ENCODE results near the gene GINM1.
A peak's percentile ranks its signal among the peaks of the same experiment; 100 is the strongest.

Gene GINM1

GRCh38 chr6:149565527-149566409, at the start of gene GINM1:
Gene GINM1 (plus strand): TSS chr6:149566375. CDS start chr6:149566415, 40 bp downstream.
- peak; percentile 92 to 95 (median 93) for DNase-seq (ENCODE audit: low read depth in 2 of 3, low spot score in 1 of 3)

- DNase-seq (ENCODE audit: low read depth in 2 of 3, low spot score in 1 of 3), result no peak
Measured at GRCh38 chr6:149529650-149530049, 36.5 kb upstream of the GINM1 start.

DNA sequence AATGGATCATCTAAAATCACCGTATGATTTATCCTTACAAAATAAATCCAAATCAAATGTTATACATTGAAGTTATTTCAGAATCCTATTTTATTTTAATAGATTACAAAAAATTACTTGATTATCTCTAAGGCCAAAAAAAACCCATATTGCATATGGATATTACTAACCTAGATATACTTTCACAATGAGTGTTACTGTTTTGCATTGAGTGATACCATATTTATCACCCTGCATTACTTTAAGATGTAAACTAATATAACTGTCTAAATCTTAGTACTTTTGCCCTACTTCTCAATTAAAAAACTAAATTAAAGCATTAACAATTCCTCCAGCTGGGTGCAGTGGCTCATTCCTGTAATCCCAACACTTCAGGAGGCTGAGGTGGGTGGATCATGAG, 31.4 kb upstream of the GINM1 start:
- DNase-seq (ENCODE audit: low read depth in 2 of 3, low spot score in 1 of 3), result no peak

GRCh38 chr6:149541139-149541538, 25.0 kb upstream of the GINM1 start:
- no peak for DNase-seq (ENCODE audit: low read depth in 2 of 3, low spot score in 1 of 3)

DNA sequence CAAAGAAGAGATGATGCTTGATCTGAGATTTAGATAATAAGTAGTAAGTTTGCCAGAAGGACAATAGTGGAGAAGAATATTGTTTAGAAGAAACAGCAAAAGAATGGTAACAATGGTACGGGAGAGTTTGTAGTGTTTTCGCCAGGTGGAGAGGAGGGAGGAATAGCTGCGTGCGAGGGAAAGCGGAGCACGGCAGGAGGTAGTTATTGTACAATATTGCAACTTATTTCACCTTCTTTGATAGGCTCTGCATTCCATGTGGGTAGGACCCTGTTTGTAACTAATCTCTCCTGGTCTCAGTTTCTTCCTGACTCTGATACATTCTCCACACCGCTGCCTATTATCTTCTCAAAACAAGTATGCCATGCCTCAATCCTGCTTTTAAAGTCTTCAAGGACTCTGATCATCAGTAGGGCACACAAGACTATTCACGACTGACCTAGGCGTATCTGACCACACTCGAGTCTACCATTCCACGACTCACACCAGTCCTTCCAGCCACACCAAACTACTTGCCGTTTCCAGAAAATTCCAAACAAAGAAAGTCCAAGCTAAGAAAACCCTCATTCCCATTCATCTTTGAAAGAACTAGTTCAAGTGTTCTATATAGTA, 21.4 kb upstream of the GINM1 start:
- DNase-seq (ENCODE audit: low read depth in 2 of 3, low spot score in 1 of 3), result no peak

DNA sequence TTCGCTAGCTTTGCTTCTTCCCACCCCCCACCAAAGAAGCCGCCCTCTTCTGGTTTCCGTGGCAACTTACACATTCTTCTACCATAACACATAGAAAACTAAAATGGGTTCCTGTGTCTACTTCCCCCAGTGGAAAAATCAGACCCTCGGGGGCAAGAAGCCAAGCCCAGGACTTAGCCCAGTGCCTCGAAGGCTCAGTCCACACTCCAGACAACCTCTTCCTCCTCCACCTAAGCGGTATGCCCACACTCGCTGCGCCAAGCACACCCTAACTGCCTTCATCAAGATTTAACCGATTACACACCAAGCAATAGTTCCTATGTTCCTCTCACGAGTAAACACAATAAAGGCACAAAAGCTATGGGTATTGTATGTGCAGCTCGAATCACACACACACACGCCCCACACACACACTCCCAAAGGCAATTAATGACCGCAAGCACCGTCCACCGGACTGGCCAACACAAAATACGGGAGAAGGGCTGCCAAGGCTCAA, 20.9 kb upstream of the GINM1 start:
- DNase-seq (ENCODE audit: low read depth in 2 of 3, low spot score in 1 of 3), result peak; percentile 21 to 45 (median 28)

DNA sequence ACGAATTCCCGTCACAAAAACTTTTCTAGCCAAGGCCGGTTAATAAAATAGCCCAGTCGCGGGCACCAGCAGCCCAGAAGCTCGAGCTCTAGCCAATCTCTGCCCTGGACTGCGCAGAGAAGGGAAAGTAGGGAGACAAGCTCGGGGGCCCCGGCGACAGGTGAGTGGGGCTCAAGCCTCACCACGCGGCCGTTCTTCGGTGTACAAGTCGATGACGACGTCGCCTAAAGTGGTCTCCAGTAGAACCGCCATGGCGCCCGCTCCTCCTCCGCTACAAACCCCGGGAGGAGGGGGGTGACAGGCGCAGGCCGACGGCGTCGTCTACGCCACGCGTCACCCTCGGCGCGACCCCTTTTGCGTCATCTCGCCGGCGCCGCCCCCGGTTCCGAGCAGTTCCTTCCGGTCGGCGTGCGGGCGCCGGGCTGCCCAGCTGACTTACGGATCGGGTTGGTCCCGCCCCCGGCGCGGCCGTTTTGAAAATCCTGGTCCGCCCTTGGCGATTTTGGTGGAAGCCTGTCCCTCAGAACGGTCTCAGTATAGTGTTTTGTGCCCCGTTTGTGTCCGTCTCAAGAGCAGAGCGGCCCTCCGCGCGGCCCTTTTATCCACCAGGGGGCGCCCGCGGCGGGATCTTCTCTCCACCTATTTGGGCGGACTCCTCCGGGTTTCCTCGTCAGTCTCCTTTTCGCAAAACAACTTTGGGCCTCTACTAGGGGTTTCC, 20.3 kb upstream of the GINM1 start, which contains the start of gene PPIL4:
Gene PPIL4, minus strand, starts transcription at position 290 of the 718 bp plus-strand sequence. Its CDS starts 38 bp downstream, at position 252.
- DNase-seq (ENCODE audit: low read depth in 2 of 3, low spot score in 1 of 3), result peak; percentile 92 to 97 (median 96)

GRCh38 chr6:149551920-149552319, 14.3 kb upstream of the GINM1 start:
- DNase-seq (ENCODE audit: low read depth in 2 of 3, low spot score in 1 of 3), result no peak

- no peak for DNase-seq (ENCODE audit: low read depth in 2 of 3, low spot score in 1 of 3)
Measured at GRCh38 chr6:149558029-149558428, 8.1 kb upstream of the GINM1 start.

DNA sequence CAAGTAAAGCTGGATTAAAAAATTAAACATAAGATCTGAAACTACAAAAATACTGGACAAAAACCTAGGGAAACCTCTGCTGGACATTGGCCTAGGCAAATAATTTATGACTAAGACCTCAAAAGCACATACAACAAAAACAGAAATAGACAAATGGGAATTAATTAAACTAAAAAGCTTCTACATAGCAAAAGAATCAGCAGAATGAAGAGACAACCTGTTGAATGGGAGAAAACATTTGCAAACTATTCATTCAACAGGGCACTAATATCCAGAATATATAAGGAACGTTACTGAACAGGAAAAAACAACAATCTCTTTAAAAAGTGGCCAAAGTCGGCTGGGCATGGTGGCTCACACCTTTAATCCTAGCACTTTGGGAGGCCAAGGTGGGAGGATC, 6.8 kb upstream of the GINM1 start:
- DNase-seq (ENCODE audit: low read depth in 2 of 3, low spot score in 1 of 3), result no peak

DNA sequence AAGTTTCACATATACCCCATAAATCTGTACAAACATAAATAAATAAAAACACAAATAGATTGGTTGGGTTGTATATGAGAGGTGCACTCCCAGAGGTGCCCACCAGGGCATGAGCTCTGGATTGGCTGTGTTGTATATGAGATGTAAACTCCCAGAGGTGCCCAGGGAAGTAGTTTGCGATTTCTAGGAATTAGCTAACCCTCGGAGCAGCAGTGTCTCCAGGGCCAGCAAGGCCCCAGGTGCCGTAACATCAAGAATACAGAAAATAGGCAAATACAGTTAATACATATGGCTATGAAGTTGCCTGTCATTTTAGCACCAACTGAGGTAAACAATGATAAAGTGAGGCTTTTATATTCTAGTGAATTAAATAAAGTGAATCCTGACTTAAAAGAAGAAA, 5.4 kb upstream of the GINM1 start:
- DNase-seq (ENCODE audit: low read depth in 2 of 3, low spot score in 1 of 3), result no peak

DNA sequence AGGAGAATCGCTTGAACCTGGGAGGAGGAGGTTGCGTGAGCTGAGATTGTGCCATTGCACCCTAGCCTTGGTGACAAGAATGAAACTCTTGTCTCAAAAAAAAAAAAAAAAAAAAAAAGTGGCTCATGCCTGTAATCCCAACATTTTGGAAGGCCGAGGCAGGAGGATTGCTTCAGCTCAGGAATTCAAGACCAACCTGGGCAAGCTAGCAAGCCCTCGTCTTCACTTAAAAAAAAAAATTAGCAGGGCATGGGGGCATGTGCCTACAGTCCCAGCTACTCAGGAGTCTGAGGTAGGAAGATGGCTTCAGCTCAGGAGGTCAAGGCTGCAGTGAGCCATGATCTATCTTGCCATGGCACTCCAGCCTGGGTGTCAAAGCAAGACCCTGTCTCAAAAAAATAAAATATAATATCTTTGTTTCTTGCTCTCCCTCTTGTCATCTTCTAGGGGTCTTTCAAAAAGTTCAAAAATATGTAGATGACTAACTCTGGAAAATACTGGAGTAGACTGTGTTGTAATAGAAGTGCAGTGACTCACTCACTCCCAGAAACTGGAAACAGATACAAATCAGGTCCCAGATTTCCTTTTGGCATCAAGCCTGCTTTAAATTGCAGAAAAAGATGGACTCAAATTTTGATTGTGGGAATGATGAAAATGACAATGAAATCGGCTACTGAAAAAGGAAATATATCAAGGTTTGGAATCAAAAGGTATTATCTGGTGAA, 2.8 kb upstream of the GINM1 start:
- no peak for DNase-seq (ENCODE audit: low read depth in 2 of 3, low spot score in 1 of 3)

- no peak for DNase-seq (ENCODE audit: low read depth in 2 of 3, low spot score in 1 of 3)
Measured at GRCh38 chr6:149563928-149564325, 2.2 kb upstream of the GINM1 start.

- peak; percentile 7 to 29 (median 9) for DNase-seq (ENCODE audit: low read depth in 2 of 3, low spot score in 1 of 3)
Measured at GRCh38 chr6:149566410-149567193, 427 bp downstream of the GINM1 start.

GRCh38 chr6:149567194-149567586, 1.0 kb downstream of the GINM1 start:
- DNase-seq (ENCODE audit: low read depth in 2 of 3, low spot score in 1 of 3), result no peak

GRCh38 chr6:149567945-149568585, 1.9 kb downstream of the GINM1 start:
- no peak for DNase-seq (ENCODE audit: low read depth in 2 of 3, low spot score in 1 of 3)

GRCh38 chr6:149580880-149581279, 14.7 kb downstream of the GINM1 start:
- DNase-seq (ENCODE audit: low read depth in 2 of 3, low spot score in 1 of 3), result no peak

GRCh38 chr6:149581349-149581748, 15.2 kb downstream of the GINM1 start:
- DNase-seq (ENCODE audit: low read depth in 2 of 3, low spot score in 1 of 3), result no peak

DNA sequence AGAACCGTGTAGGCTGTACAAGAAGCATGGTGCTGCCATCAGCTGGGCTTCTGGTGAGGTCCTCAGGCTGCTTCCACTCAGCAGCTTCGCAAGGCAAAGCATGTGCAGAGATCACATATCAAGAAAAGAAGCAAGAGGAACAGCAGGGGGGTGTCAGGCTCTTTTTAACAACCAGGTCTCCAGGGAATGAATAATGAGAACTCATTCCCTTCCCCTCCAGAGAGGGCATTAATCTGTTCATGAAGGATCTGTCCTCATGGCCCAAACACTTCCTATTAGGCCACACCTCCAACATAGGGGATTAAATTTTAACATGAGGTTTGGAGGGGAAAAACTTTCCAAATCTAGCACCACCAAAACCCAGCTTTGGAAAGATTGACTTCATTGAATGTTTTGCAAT, 20.0 kb downstream of the GINM1 start:
- no peak for DNase-seq (ENCODE audit: low read depth in 2 of 3, low spot score in 1 of 3)

GRCh38 chr6:149592983-149593382, 26.8 kb downstream of the GINM1 start:
- no peak for DNase-seq (ENCODE audit: low read depth in 2 of 3, low spot score in 1 of 3)

Data from stimulated activated CD4-positive, alpha-beta T cell treated with anti-CD3 and anti-CD28 coated beads, Interleukin-12 subunit alpha, Interleukin-12 subunit beta, amount 100 ng/mL, for 48 hours (primary cell).